ENCODE results near the gene IL19. TPM values are rescaled to one million over a fixed set of nuclear protein-coding genes. Genes with fewer than 3 reads are reported as not detected.

IL19 gene
- total RNA-seq, 4 donors from 2014 or later, result not detected

DNA sequence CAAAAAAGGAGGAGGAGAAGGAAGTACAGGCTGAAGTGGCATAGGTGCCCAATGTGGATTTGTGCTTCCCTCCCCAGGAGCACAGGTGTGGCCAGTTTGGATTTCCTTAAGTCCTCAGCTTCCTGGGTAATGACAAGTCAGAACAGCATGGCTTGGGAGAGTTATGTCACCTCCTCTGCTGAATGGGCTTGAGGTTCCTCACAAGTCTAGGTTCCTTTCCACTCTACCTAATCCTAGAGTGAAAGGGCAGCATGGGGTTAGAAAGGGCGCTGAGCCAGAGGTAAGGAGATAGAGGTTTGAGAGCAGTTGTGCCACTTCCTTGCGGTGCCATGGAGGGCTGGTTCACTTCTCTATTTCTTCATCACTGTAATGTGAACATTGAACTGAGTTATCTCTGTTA is 59.3 kb downstream of the IL19 start:
- DNase-seq (ENCODE audit: low spot score in 2 of 2), result no peak
- 78 to 80% methylated on average over 2 of the region's 2 CpGs for WGBS, 2 donors
- H3K4me3 ChIP-seq (ENCODE audit: low read depth, poor library complexity, severe bottlenecking), result no peak overlapping the region
- intact Hi-C loops (cut with DNase I; ENCODE audit: low total_unique reads), result no loop called here
- TF ChIP-seq POLR2A (IDR thresholded peaks at IDR 0.05), result no peak
- TF ChIP-seq, protein P1, sequence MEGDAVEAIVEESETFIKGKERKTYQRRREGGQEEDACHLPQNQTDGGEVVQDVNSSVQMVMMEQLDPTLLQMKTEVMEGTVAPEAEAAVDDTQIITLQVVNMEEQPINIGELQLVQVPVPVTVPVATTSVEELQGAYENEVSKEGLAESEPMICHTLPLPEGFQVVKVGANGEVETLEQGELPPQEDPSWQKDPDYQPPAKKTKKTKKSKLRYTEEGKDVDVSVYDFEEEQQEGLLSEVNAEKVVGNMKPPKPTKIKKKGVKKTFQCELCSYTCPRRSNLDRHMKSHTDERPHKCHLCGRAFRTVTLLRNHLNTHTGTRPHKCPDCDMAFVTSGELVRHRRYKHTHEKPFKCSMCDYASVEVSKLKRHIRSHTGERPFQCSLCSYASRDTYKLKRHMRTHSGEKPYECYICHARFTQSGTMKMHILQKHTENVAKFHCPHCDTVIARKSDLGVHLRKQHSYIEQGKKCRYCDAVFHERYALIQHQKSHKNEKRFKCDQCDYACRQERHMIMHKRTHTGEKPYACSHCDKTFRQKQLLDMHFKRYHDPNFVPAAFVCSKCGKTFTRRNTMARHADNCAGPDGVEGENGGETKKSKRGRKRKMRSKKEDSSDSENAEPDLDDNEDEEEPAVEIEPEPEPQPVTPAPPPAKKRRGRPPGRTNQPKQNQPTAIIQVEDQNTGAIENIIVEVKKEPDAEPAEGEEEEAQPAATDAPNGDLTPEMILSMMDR (IDR thresholded peaks at IDR 0.05), result no peak

DNA sequence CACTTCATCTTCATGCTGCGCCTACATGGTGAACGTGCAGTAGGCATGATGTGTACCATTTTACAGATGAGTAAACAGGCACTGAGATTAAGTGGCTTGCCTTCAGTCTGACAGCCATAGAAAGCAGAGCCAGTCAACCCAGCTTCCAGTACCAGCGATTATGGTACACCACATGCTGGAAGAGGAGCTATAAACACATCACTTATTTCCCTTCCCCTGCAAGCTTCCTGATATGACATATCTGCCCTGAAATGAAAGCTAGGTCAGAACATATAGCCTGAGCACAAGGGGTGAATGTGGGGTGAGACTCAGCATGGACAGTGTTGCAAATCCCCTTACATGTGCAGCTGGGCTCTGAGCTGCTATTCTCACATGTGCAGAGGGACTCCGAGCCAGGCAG is 61.1 kb downstream of the IL19 start:
- intact Hi-C loops (cut with DNase I; ENCODE audit: low total_unique reads), result no loop called here
- no peak for DNase-seq (ENCODE audit: low spot score in 2 of 2)
- WGBS, 2 donors, result 87 to 89% methylated on average over 4 of the region's 4 CpGs
- TF ChIP-seq POLR2A (IDR thresholded peaks at IDR 0.05), result no peak
- TF ChIP-seq, protein P1 (IDR thresholded peaks at IDR 0.05), result no peak
- no peak overlapping the region for H3K4me3 ChIP-seq (ENCODE audit: low read depth, poor library complexity, severe bottlenecking)

DNA sequence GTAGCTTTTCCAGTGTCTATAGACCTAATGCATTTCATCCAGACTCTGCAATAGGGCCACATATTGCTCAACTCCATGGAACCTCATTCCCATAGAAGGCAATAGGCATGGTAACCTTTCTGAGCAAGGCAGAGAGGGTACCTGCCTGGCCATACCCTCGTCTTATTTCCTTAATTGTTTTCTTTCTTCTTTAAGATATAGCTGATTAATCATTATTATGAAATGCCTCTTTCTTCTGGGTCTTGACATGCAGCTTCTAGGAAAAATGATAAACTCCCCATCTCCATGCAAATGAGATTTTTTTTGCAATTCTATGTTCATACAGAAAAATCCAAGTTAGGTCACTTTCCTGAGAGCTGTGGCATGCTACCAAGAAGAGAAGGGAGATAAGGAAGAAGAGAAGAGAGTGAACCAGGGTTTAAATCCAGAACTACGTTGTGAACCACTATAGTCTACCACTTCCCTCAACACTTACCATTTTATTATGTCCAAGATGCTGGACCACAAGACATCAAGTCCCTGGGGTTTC is 61.8 kb downstream of the IL19 start:
- 67% methylated on average over 2 of the region's 2 CpGs for WGBS, 2 donors
- H3K4me3 ChIP-seq (ENCODE audit: low read depth, poor library complexity, severe bottlenecking), result no peak overlapping the region

GRCh38 chr1:206833106-206833680 is 62.6 kb downstream of the IL19 start:
- intact Hi-C loops (cut with DNase I; ENCODE audit: low total_unique reads), result no loop called here
- no peak overlapping the region for H3K4me3 ChIP-seq (ENCODE audit: low read depth, poor library complexity, severe bottlenecking)
- no peak for TF ChIP-seq POLR2A (IDR thresholded peaks at IDR 0.05)
- TF ChIP-seq, protein P1 (IDR thresholded peaks at IDR 0.05), result no peak
- 84 to 87% methylated on average over 2 of the region's 2 CpGs for WGBS, 2 donors
- no peak for DNase-seq (ENCODE audit: low spot score in 2 of 2)

More for the DNA sequence above, 61.8 kb downstream of the IL19 start:
- no peak for DNase-seq (ENCODE audit: low spot score in 2 of 2)
- no peak for TF ChIP-seq POLR2A (IDR thresholded peaks at IDR 0.05)
- TF ChIP-seq, protein P1 (IDR thresholded peaks at IDR 0.05), result no peak
- intact Hi-C loops (cut with DNase I; ENCODE audit: low total_unique reads), result no loop called here

GRCh38 chr1:206833801-206834200 is 63.2 kb downstream of the IL19 start:
- intact Hi-C loops (cut with DNase I; ENCODE audit: low total_unique reads), result no loop called here
- DNase-seq (ENCODE audit: low spot score in 2 of 2), result no peak
- 38 to 39% methylated on average over 2 of the region's 2 CpGs for WGBS, 2 donors

More at GRCh38 chr1:206833801-206834200, 63.2 kb downstream of the IL19 start:
- H3K4me3 ChIP-seq (ENCODE audit: low read depth, poor library complexity, severe bottlenecking), result no peak overlapping the region
- TF ChIP-seq, protein P1 (IDR thresholded peaks at IDR 0.05), result no peak
- TF ChIP-seq POLR2A (IDR thresholded peaks at IDR 0.05), result no peak

Data from lower leg skin (tissue), 4 donors.